LNCaP clone FGC (cell line): ENCODE results near the gene ZNF708.
"Not testable (repeated sequence)": the region's sequence is repeated elsewhere in the genome, so short reads cannot be mapped to it uniquely, and the experiment has no call there.

Source experiments
- DNase-seq: peaks from one replicate; pipeline ENCODE4 v3.0.0-alpha.2; 2011; ENCODE audit warnings: low read depth
- H3K4me3 ChIP-seq: 2 replicates; pipeline ENCODE4 v1.5.1; 2011; ENCODE audit warnings: mild to moderate bottlenecking, low read depth, low read length, control low read depth
- CTCF ChIP-seq: IDR thresholded peaks from 2 replicates; pipeline ENCODE4 v1.5.1; 2012; ENCODE audit warnings: mild to moderate bottlenecking; ENCODE audit not compliant: control insufficient read depth, insufficient read depth; ENCODE audit errors: extremely low read depth

Gene ZNF708

GRCh38 chr19:21308773-21309172, 20.4 kb downstream of the ZNF708 start:
- H3K4me3 ChIP-seq: no peak overlapping the region
- TF ChIP-seq CTCF: no peak
- DNase-seq: no peak

GRCh38 chr19:21306881-21307479, 22.2 kb downstream of the ZNF708 start:
- DNase-seq, H3K4me3 ChIP-seq: not testable (repeated sequence)

GRCh38 chr19:21293768-21294167, 35.4 kb downstream of the ZNF708 start:
- not testable (repeated sequence) for DNase-seq, H3K4me3 ChIP-seq

GRCh38 chr19:21269813-21270212, 59.4 kb downstream of the ZNF708 start:
- no peak for DNase-seq
- H3K4me3 ChIP-seq: no peak overlapping the region
- TF ChIP-seq CTCF: no peak

GRCh38 chr19:21264891-21265290, 64.3 kb downstream of the ZNF708 start:
- H3K4me3 ChIP-seq: no peak overlapping the region
- no peak for TF ChIP-seq CTCF
- no peak for DNase-seq

- H3K4me3 ChIP-seq: no peak overlapping the region
- no peak for TF ChIP-seq CTCF
- DNase-seq: no peak
Measured at GRCh38 chr19:21264416-21264815, 64.8 kb downstream of the ZNF708 start.

GRCh38 chr19:21260848-21261381, 68.3 kb downstream of the ZNF708 start:
- not testable (repeated sequence) for DNase-seq, H3K4me3 ChIP-seq

GRCh38 chr19:21260164-21260847, 68.9 kb downstream of the ZNF708 start:
- DNase-seq: no peak
- H3K4me3 ChIP-seq: no peak overlapping the region
- no peak for TF ChIP-seq CTCF

- not testable (repeated sequence) for H3K4me3 ChIP-seq, DNase-seq
Measured at GRCh38 chr19:21259421-21260124, 69.6 kb downstream of the ZNF708 start.
